HG03521 (cell line): ENCODE results near the gene IDH3G.

ENCODE experiments used
- ATAC-seq: cut with Tn5 transposase; IDR thresholded peaks from one replicate; pipeline ENCODE4 v1.9.1; 2021; ENCODE audit warnings: mild to moderate bottlenecking, moderate library complexity; ENCODE audit not compliant: unreplicated experiment

IDH3G gene

DNA sequence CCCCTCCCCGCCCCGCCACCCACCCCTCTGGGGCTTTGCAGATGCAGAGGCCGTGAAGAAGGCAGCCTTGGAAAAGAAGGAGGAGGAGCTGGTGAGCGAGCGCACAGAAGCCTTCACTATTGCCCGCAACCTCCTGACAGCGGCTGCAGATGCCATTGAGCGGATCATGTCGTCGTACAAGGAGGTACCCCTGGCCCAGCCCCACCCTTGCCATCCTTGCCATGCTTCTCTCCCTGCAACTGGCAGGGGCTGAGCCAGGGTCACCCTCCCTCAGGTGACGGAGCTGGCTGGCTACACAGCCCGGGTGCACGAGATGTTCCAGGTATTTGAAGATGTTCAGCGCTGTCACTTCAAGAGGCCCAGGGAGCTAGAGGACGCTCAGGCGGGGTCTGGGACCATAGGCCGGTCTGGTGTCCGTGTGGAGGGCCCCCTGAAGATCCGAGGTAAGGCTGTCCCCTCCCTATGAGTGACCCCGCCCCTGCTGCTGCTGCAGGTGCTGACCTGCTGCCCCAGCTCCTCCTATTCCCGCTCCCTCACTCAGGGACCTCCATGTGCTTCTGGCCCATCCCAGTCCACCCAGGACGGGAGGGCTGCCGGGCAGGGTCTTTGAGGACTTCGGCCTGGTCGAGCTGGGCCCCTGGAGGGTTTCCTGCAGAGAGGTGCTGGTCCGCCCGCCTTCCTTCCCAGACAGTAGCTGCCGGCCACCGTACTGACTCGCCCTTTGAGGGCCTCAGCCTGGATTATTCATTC is 57.9 kb downstream of the IDH3G start:
- ATAC-seq: no peak
